ENCODE measurements around the gene OR1J2.

Gene OR1J2

GRCh38 chr9:122551371-122551770 lies 40.8 kb downstream of the OR1J2 start:
- no peak for DNase-seq (ENCODE audit: low read depth)

GRCh38 chr9:122552812-122553211 lies 42.2 kb downstream of the OR1J2 start, which contains the start of gene OR1N2:
Gene OR1N2, plus strand, starts transcription at chr9:122553112. Its CDS starts 100 bp downstream, at chr9:122553212.
- DNase-seq (ENCODE audit: low read depth), result no peak
